Activated CD4-positive, alpha-beta T cell treated with anti-CD3 and anti-CD28 coated beads, Interleukin-2, amount 50 U/mL, for 4 hours (primary cell): ENCODE measurements around the gene EXD3.

Experiments
- DNase-seq, 2 experiments: peaks; one replicate each; pipeline ENCODE4 v3.0.0-alpha.2; 2020

EXD3 gene

GRCh38 chr9:137446851-137447471 lies 24.0 kb upstream of the EXD3 start:
- no peak for DNase-seq

- no peak for DNase-seq
Observed at GRCh38 chr9:137445930-137446431, 23.0 kb upstream of the EXD3 start.

- peak; percentile 85 to 91 for DNase-seq
Observed at GRCh38 chr9:137445275-137445807, 22.4 kb upstream of the EXD3 start.

GRCh38 chr9:137444106-137444790 lies 21.3 kb upstream of the EXD3 start:
- no peak for DNase-seq

GRCh38 chr9:137441935-137442321 lies 19.0 kb upstream of the EXD3 start:
- DNase-seq = no peak

- DNase-seq = no peak
Observed at GRCh38 chr9:137441289-137441934, 18.4 kb upstream of the EXD3 start, which contains the start of gene ENTPD8. ENTPD8 (minus strand) TSS chr9:137441357; CDS start chr9:137438285, 3,072 bp downstream.

- no peak for DNase-seq
Observed at GRCh38 chr9:137439158-137439714, 16.3 kb upstream of the EXD3 start.

- no peak for DNase-seq
Observed at GRCh38 chr9:137438591-137439157, 15.7 kb upstream of the EXD3 start.

- no peak for DNase-seq
Observed at GRCh38 chr9:137437691-137438590, 15.0 kb upstream of the EXD3 start.

- no peak for DNase-seq
Observed at GRCh38 chr9:137436761-137437600, 14.0 kb upstream of the EXD3 start.

- no peak for DNase-seq
Observed at GRCh38 chr9:137435980-137436760, 13.2 kb upstream of the EXD3 start.

- DNase-seq = no peak
Observed at GRCh38 chr9:137435381-137435891, 12.5 kb upstream of the EXD3 start.

- DNase-seq = no peak
Observed at GRCh38 chr9:137434498-137435380, 11.8 kb upstream of the EXD3 start.

- DNase-seq = no peak
Observed at GRCh38 chr9:137433916-137434431, 11.0 kb upstream of the EXD3 start.

- DNase-seq = no peak
Observed at GRCh38 chr9:137433349-137433915, 10.5 kb upstream of the EXD3 start.

GRCh38 chr9:137432687-137433348 lies 9.9 kb upstream of the EXD3 start:
- DNase-seq = no peak

GRCh38 chr9:137431416-137431931 lies 8.5 kb upstream of the EXD3 start:
- DNase-seq = no peak
